Esophagus muscularis mucosa (tissue), 3 donors: ENCODE data around the gene RAB40B.

Experiments
- POLR2A ChIP-seq: fragments of 450-650 bp; IDR thresholded peaks from one replicate; pipeline ENCODE4 v1.6.1; 2017; ENCODE audit warnings: antibody characterized with exemption, moderate library complexity, mild to moderate bottlenecking, low read depth
- POLR2AphosphoS5 ChIP-seq, 2 donors: sonication (generic); formaldehyde crosslinking; IDR thresholded peaks; one replicate each; pipeline ENCODE4 v1.6.1; 2017; ENCODE audit warnings: antibody characterized with exemption in 2 of 2
- TF ChIP-seq, protein P1 (sequence below), 3 experiments: fragments of 200-600 bp in 2 of 3; fragments of 450-650 bp in 1 of 3; sonication (generic) in 2 of 3; IDR thresholded peaks; one replicate each; pipeline ENCODE4 v1.5.1; 2017 to 2019; ENCODE audit warnings: antibody characterized with exemption in 3 of 3, mild to moderate bottlenecking in 2 of 3, moderate library complexity in 1 of 3

DNA sequence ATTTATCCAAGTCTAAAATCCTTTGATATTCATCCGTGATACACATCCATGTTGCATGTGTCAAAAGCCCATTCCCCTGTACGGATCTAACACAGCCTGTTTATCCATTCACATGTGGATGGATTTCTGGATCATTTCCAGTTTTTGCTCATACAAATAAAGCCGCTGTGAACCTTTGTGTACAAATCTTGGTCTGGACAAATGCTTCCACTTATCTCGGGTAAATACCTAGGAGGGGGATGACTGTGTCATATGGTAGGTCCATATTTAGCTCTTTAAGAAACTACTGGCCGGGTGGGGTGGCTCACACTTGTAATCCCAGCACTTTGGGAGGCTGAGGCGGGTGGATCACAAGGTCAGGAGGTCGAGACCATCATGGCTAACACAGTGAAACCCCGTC, 47.0 kb upstream of the RAB40B start:
- TF ChIP-seq POLR2A (no peak), POLR2AphosphoS5 (IDR thresholded peaks at IDR 0.05) (no peak)
- TF ChIP-seq, protein P1, sequence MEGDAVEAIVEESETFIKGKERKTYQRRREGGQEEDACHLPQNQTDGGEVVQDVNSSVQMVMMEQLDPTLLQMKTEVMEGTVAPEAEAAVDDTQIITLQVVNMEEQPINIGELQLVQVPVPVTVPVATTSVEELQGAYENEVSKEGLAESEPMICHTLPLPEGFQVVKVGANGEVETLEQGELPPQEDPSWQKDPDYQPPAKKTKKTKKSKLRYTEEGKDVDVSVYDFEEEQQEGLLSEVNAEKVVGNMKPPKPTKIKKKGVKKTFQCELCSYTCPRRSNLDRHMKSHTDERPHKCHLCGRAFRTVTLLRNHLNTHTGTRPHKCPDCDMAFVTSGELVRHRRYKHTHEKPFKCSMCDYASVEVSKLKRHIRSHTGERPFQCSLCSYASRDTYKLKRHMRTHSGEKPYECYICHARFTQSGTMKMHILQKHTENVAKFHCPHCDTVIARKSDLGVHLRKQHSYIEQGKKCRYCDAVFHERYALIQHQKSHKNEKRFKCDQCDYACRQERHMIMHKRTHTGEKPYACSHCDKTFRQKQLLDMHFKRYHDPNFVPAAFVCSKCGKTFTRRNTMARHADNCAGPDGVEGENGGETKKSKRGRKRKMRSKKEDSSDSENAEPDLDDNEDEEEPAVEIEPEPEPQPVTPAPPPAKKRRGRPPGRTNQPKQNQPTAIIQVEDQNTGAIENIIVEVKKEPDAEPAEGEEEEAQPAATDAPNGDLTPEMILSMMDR (IDR thresholded peaks at IDR 0.05) = no peak
